NCI-H128 (cell line): ENCODE data around the gene SCFD1.
"Not testable (repeated sequence)": the region's sequence is repeated elsewhere in the genome, so short reads cannot be mapped to it uniquely, and the experiment has no call there.

Source experiments
- DNase-seq: peaks from one replicate; lab custom pipeline; 2025; ENCODE audit not compliant: unreplicated experiment; lab: John Stamatoyannopoulos, UW

SCFD1 gene

GRCh38 chr14:30658645-30659044 lies 36.5 kb downstream of the SCFD1 start:
- DNase-seq, result no peak

GRCh38 chr14:30669594-30669993 lies 47.5 kb downstream of the SCFD1 start:
- no peak for DNase-seq

GRCh38 chr14:30673071-30673470 lies 51.0 kb downstream of the SCFD1 start:
- no peak for DNase-seq

GRCh38 chr14:30678926-30679431 lies 56.9 kb downstream of the SCFD1 start:
- DNase-seq, result no peak

- no peak for DNase-seq
Observed at GRCh38 chr14:30680036-30680435, 57.9 kb downstream of the SCFD1 start.

GRCh38 chr14:30680776-30681175 lies 58.7 kb downstream of the SCFD1 start:
- DNase-seq, result not testable (repeated sequence)

GRCh38 chr14:30681752-30682355 lies 59.7 kb downstream of the SCFD1 start:
- no peak for DNase-seq

GRCh38 chr14:30690487-30691355 lies 68.6 kb downstream of the SCFD1 start:
- not testable (repeated sequence) for DNase-seq

- no peak for DNase-seq
Observed at GRCh38 chr14:30691751-30692398, 69.8 kb downstream of the SCFD1 start.

- no peak for DNase-seq
Observed at GRCh38 chr14:30692669-30693068, 70.5 kb downstream of the SCFD1 start.

- no peak for DNase-seq
Observed at GRCh38 chr14:30698463-30698862, 76.3 kb downstream of the SCFD1 start.

- no peak for DNase-seq
Observed at GRCh38 chr14:30706704-30707103, 84.6 kb downstream of the SCFD1 start.

- DNase-seq, result no peak
Observed at GRCh38 chr14:30708157-30708556, 86.0 kb downstream of the SCFD1 start.

GRCh38 chr14:30709201-30709600 lies 87.1 kb downstream of the SCFD1 start:
- no peak for DNase-seq

GRCh38 chr14:30710876-30711275 lies 88.8 kb downstream of the SCFD1 start:
- DNase-seq, result no peak

GRCh38 chr14:30719137-30719536 lies 97.0 kb downstream of the SCFD1 start:
- no peak for DNase-seq

GRCh38 chr14:30725763-30726162 lies 103.6 kb downstream of the SCFD1 start:
- DNase-seq, result no peak

GRCh38 chr14:30728471-30728870 lies 106.4 kb downstream of the SCFD1 start:
- no peak for DNase-seq

- no peak for DNase-seq
Observed at GRCh38 chr14:30737916-30738315, 115.8 kb downstream of the SCFD1 start.

- no peak for DNase-seq
Observed at GRCh38 chr14:30738978-30739377, 116.9 kb downstream of the SCFD1 start.

- no peak for DNase-seq
Observed at GRCh38 chr14:30748343-30748742, 126.2 kb downstream of the SCFD1 start.
